Omental fat pad (tissue), 4 donors: ENCODE measurements around the gene ADAMTS12. TPM values are rescaled to one million over a fixed set of nuclear protein-coding genes. Genes with fewer than 3 reads are reported as not detected.

Experiments used
- ATAC-seq: fragments of 150-250 bp; one replicate; pipeline ENCODE4 v1.9.1; 2016; ENCODE audit warnings: mild to moderate bottlenecking, moderate library complexity; ENCODE audit not compliant: low FRiP score
- DNase-seq: peaks from one replicate; pipeline ENCODE4 v3.0.0-alpha.2; 2019; ENCODE audit warnings: low spot score
- total RNA-seq, 4 donors: library from RNA; depleted of rRNA; stranded (reverse); fragments of >200 nt; gene quantifications; one replicate each; pipeline ENCODE4 v1.1.0, GENCODE V29; 2016
- TF ChIP-seq, protein P1 (sequence below), 3 donors: fragments of 450-650 bp; IDR thresholded peaks; one replicate each; pipeline ENCODE4 v1.5.1; 2016 to 2017; ENCODE audit warnings: antibody characterized with exemption in 3 of 3, mild to moderate bottlenecking in 3 of 3, moderate library complexity in 2 of 3

ADAMTS12 gene
- total RNA-seq, 4 donors from 2014 or later = 17.5 to 42.9 (median 24.0) TPM

DNA sequence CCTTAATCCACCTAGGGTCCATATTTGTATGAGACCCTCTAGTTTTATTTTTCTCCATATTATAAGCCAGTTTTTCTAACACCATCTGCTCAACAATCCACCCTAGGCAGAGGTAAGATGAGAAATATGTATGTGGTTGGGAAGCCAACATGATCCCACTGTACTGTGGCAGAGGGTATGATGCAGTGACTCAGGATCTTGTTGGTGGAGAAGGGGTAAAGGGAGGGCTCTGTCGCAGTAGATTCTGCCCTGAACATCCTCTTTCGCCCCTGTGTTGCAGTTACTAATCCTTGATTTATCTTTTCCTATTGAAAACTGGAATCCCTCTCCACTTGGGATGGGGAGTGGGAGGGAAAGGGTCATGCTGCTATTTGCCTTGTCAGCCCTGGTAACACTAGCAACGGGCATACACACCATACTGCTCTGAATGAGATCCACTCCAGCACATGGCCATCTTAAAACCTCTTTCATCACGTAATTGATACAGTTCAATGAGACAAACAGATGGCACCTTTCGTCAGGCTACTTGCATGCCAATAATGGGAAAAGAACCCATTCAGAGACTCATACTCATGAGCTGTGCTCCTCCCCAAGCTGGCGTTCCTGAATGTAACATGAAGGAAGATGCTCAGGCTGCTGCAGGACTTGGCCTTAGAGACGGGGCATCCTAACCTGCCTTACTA lies 63.0 kb downstream of the ADAMTS12 start:
- DNase-seq (no peak), ATAC-seq (no peak)
- TF ChIP-seq, protein P1, sequence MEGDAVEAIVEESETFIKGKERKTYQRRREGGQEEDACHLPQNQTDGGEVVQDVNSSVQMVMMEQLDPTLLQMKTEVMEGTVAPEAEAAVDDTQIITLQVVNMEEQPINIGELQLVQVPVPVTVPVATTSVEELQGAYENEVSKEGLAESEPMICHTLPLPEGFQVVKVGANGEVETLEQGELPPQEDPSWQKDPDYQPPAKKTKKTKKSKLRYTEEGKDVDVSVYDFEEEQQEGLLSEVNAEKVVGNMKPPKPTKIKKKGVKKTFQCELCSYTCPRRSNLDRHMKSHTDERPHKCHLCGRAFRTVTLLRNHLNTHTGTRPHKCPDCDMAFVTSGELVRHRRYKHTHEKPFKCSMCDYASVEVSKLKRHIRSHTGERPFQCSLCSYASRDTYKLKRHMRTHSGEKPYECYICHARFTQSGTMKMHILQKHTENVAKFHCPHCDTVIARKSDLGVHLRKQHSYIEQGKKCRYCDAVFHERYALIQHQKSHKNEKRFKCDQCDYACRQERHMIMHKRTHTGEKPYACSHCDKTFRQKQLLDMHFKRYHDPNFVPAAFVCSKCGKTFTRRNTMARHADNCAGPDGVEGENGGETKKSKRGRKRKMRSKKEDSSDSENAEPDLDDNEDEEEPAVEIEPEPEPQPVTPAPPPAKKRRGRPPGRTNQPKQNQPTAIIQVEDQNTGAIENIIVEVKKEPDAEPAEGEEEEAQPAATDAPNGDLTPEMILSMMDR (IDR thresholded peaks at IDR 0.05) = no peak

DNA sequence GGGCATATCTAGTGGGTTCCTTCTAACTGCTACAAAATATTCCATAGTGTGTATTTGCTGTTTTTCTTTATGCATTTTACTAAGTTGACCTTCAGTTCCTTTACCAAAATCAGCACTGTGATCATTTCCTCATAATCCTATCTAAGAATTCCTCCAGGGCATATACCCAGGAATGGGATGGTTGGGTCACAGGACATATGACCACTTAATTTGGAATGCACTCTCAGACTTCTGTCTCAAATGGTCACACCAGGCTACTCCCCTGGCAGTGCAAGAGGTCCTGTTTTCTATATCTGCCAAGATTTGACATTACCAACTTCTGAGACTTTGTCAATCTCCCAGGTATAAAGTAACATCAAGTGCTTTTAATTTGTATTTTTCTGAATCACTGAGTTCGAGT lies 63.9 kb downstream of the ADAMTS12 start:
- TF ChIP-seq, protein P1 (IDR thresholded peaks at IDR 0.05) = no peak
- ATAC-seq = no peak
- no peak for DNase-seq

DNA sequence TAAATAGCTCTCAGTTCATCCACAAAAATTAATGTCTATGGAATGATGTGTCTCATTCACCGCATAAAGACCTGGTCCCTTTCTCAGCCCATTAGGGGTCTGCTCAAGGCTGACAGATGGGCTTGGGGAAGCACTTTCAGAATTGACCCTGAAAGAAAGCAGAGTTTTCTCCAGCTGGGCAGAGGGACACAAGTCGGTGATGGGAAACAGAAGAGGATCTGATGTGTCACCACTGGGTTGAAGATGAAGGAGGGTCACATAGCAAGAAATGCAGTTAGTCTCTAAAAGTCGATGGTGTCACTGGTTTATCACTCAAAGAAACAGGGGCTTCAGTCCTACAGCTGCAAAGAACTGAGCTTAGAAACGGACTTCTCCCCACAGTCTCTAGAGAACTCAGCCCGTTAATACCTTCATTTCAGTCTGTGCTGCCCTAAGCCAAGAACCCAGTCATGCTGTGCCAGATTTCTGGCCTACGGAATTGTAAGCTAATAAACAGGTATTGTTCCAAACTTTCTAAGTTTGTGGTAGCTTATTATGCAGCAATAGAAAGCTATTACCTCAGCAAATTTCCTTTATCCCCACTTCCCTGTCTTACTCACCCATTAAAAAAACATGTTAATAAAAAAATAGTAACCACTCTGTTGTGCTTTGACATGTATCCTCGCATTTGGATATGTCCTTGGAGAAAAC lies 64.6 kb downstream of the ADAMTS12 start:
- DNase-seq = no peak
- TF ChIP-seq, protein P1 (IDR thresholded peaks at IDR 0.05) = no peak
- no peak for ATAC-seq

- no peak for DNase-seq
- TF ChIP-seq, protein P1 (IDR thresholded peaks at IDR 0.05) = no peak
- no peak for ATAC-seq
These were observed 67.1 kb downstream of the ADAMTS12 start for GRCh38 chr5:33824516-33825195.

- DNase-seq (no peak), ATAC-seq (no peak)
- TF ChIP-seq, protein P1 (IDR thresholded peaks at IDR 0.05) = no peak
These were observed 74.5 kb downstream of the ADAMTS12 start for GRCh38 chr5:33817301-33817700.

- DNase-seq (no peak), ATAC-seq (no peak)
- TF ChIP-seq, protein P1 (IDR thresholded peaks at IDR 0.05) = no peak
These were observed 75.0 kb downstream of the ADAMTS12 start for GRCh38 chr5:33816791-33817190.
